DND-41 (cell line): ENCODE measurements around the gene LMX1B.

ENCODE experiments used
- ATAC-seq: fragments of 200-7000 bp; cut with Tn5 transposase; 3 replicates; pipeline ENCODE4 v1.9.1; 2021; ENCODE audit warnings: low read depth; ENCODE audit not compliant: insufficient read depth
- DNase-seq: peaks from one replicate; pipeline ENCODE4 v3.0.0-alpha.2; 2020
- H2AFZ ChIP-seq: 2 replicates; pipeline ENCODE4 v1.6.0; 2012; ENCODE audit warnings: low read depth, low read length
- H3K27ac ChIP-seq: 2 replicates; pipeline ENCODE4 v1.5.1; 2012; ENCODE audit warnings: low read length, inconsistent platforms
- H3K27me3 ChIP-seq: fragments of 200-600 bp; sonication (generic); 2 replicates; pipeline ENCODE4 v1.6.0; 2012; ENCODE audit warnings: low read length, mild to moderate bottlenecking, inconsistent platforms; ENCODE audit not compliant: insufficient read depth, poor library complexity
- H3K36me3 ChIP-seq: 2 replicates; pipeline ENCODE4 v1.5.1; 2012; ENCODE audit warnings: low read length, inconsistent platforms; ENCODE audit not compliant: insufficient read depth
- H3K4me1 ChIP-seq: 2 replicates; pipeline ENCODE4 v1.5.1; 2012; ENCODE audit warnings: mild to moderate bottlenecking, low read length; ENCODE audit not compliant: insufficient read depth
- H3K4me2 ChIP-seq: 2 replicates; pipeline ENCODE4 v1.6.0; 2012; ENCODE audit warnings: mild to moderate bottlenecking, moderate library complexity, low read length, inconsistent platforms; ENCODE audit not compliant: insufficient read depth
- H3K4me3 ChIP-seq, 2 experiments: fragments of 200-600 bp in 1 of 2; shearing (Covaris generic) in 1 of 2; 2 replicates each; pipeline ENCODE4 v1.5.1; 2012 to 2016; ENCODE audit warnings: inconsistent platforms in 2 of 2, low read length in 2 of 2, mild to moderate bottlenecking in 2 of 2, low read depth in 1 of 2, moderate library complexity in 1 of 2
- H3K79me2 ChIP-seq: 2 replicates; pipeline ENCODE4 v1.6.0; 2012; ENCODE audit warnings: low read length, inconsistent platforms; ENCODE audit not compliant: insufficient read depth
- H3K9ac ChIP-seq: 2 replicates; pipeline ENCODE4 v1.6.0; 2012; ENCODE audit warnings: low read depth, mild to moderate bottlenecking, inconsistent platforms, low read length, moderate library complexity
- H3K9me3 ChIP-seq: 2 replicates; pipeline ENCODE4 v1.5.1; 2012; ENCODE audit warnings: low read length, moderate library complexity, mild to moderate bottlenecking, inconsistent platforms; ENCODE audit not compliant: insufficient read depth, severe bottlenecking
- H4K20me1 ChIP-seq: 2 replicates; pipeline ENCODE4 v1.6.0; 2012; ENCODE audit warnings: low read length; ENCODE audit not compliant: insufficient read depth
- CTCF ChIP-seq: IDR thresholded peaks from 2 replicates; pipeline ENCODE4 v1.5.1; 2012; ENCODE audit warnings: borderline replicate concordance, low read length, moderate library complexity, mild to moderate bottlenecking; ENCODE audit not compliant: poor library complexity, severe bottlenecking; ENCODE audit errors: extremely low read depth
- EZH2 ChIP-seq: IDR thresholded peaks from 3 replicates; pipeline ENCODE4 v1.6.1; 2012; ENCODE audit warnings: borderline replicate concordance, low read depth, mild to moderate bottlenecking, moderate library complexity, low read length, inconsistent platforms; ENCODE audit not compliant: severe bottlenecking

The LMX1B gene

GRCh38 chr9:126626127-126626925 is 12.6 kb downstream of the LMX1B start:
- Histone ChIP-seq H3K36me3 (no peaks in the 10 kb centered on the region), H3K27ac (no peak overlapping the region), H3K27me3 (peaks cover 20% of the 10 kb centered on the region), H2AFZ (no peak overlapping the region), H3K9ac (no peak overlapping the region), H3K9me3 (no peaks in the 10 kb centered on the region), H4K20me1 (no peaks in the 10 kb centered on the region), H3K79me2 (no peaks in the 10 kb centered on the region), H3K4me3 (no peak overlapping the region), H3K4me1 (no peaks in the 10 kb centered on the region), H3K4me2 (no peak overlapping the region)
- TF ChIP-seq CTCF (no peak), EZH2 (no peak)
- DNase-seq (no peak), ATAC-seq (no peak)

- TF ChIP-seq EZH2, result no peak
- Histone ChIP-seq H3K4me2 (no peak overlapping the region), H2AFZ (no peak overlapping the region), H3K4me1 (no peaks in the 10 kb centered on the region), H3K27ac (no peak overlapping the region), H3K4me3 (no peak overlapping the region), H3K9me3 (no peaks in the 10 kb centered on the region), H3K9ac (no peak overlapping the region), H4K20me1 (no peaks in the 10 kb centered on the region), H3K79me2 (no peaks in the 10 kb centered on the region), H3K36me3 (no peaks in the 10 kb centered on the region), H3K27me3 (peaks cover 19% of the 10 kb centered on the region)
- DNase-seq, result no peak
- ATAC-seq, result no peak
These were observed 13.2 kb downstream of the LMX1B start for GRCh38 chr9:126626926-126627233.

GRCh38 chr9:126628146-126628545 is 14.4 kb downstream of the LMX1B start:
- Histone ChIP-seq H4K20me1 (no peaks in the 10 kb centered on the region), H3K27me3 (peaks cover 7% of the 10 kb centered on the region), H3K27ac (no peak overlapping the region), H2AFZ (no peak overlapping the region), H3K9me3 (no peaks in the 10 kb centered on the region), H3K4me2 (no peak overlapping the region), H3K9ac (no peak overlapping the region), H3K4me1 (no peaks in the 10 kb centered on the region), H3K36me3 (no peaks in the 10 kb centered on the region), H3K4me3 (no peak overlapping the region), H3K79me2 (no peaks in the 10 kb centered on the region)
- ATAC-seq, result no peak
- DNase-seq, result no peak
- no peak for TF ChIP-seq CTCF
- TF ChIP-seq EZH2, result no peak

GRCh38 chr9:126628969-126629674 is 15.4 kb downstream of the LMX1B start:
- H3K27ac ChIP-seq, result no peak overlapping the region
- no peaks in the 10 kb centered on the region for H3K9me3 ChIP-seq
- peaks cover 3% of the 10 kb centered on the region for H3K27me3 ChIP-seq
- no peak overlapping the region for H3K4me3 ChIP-seq
- no peak for TF ChIP-seq EZH2
- TF ChIP-seq CTCF, result no peak
- H3K79me2 ChIP-seq, result no peaks in the 10 kb centered on the region
- no peak for DNase-seq
- H3K36me3 ChIP-seq, result no peaks in the 10 kb centered on the region
- H4K20me1 ChIP-seq, result no peaks in the 10 kb centered on the region
- no peak overlapping the region for H2AFZ ChIP-seq
- no peak for ATAC-seq
- no peak overlapping the region for H3K9ac ChIP-seq
- no peaks in the 10 kb centered on the region for H3K4me1 ChIP-seq
- H3K4me2 ChIP-seq, result no peak overlapping the region
